ENCODE data around the gene APBA1. TPM values are rescaled to one million over a fixed set of nuclear protein-coding genes. Genes with fewer than 3 reads are reported as not detected.

APBA1 gene
- total and polyA plus RNA-seq, 2 of the 8 experiments (the other 6 are each of a cell fraction or from before 2014, with no cell fraction given) = 0.36 to 0.60 TPM

DNA sequence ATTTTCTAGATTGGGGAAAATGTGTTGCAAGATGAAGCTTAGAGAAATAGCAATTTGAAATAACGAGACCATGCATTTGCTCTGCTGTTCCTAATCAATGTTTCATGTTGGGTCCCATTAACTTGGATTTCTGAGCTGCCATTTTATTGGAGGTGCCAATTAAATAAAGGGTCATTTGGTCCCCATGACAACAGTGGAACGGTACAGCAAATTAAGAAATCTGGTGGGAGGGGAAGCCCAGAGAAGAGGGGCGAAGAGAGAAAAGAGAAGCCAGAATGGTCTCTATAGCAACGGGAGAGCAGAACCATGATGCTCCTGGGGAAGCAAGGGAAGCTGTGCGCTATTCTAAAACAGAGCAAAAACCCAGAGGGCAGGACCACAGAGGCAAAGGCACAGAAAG lies 226.9 kb downstream of the APBA1 start:
- CTCF ChIA-PET (ENCODE audit: partially characterized antibody) = interaction anchor here (2.7 to 3.2 kb wide), 3 partner anchors 12 to 102 kb away, joined by 6 to 14 read pairs (median 14); no protein-coding TSS in a partner anchor
- peaks cover 4% of the 10 kb centered on the region in 2 experiments; a peak in 1 of 4 replicates for H3K9me3 ChIP-seq (ENCODE audit: insufficient read depth in 2 of 2, low read depth in 1 of 2, low read length in 1 of 2)
- H3K23me2 ChIP-seq (ENCODE audit: low read depth, low read length) = no peaks in the 10 kb centered on the region; the same call in 1 of the 2 replicates
- H3K56ac ChIP-seq (replicated peaks; ENCODE audit: insufficient read length, low read depth, low read length) = no peak overlapping the region
- no peak overlapping the region for H2AK5ac ChIP-seq (ENCODE audit: low read depth, low read length)
- H3K79me2 ChIP-seq (ENCODE audit: control insufficient read depth in 1 of 2, insufficient read depth in 2 of 2, low read length in 2 of 2) = no peaks in the 10 kb centered on the region
- no peaks in the 10 kb centered on the region for H3K27me3 ChIP-seq (replicated peaks in 1 of 4; ENCODE audit: control insufficient read depth in 3 of 4, extremely low read depth in 1 of 4, insufficient read depth in 3 of 4, low read length in 3 of 4)
- H4K5ac ChIP-seq (ENCODE audit: insufficient read length, low read depth, low read length) = no peak overlapping the region
- POLR2A ChIA-PET (ENCODE audit: partially characterized antibody) = no interaction called here
- H3K4me3 ChIP-seq (ENCODE audit: extremely low read depth in 1 of 4, insufficient read depth in 2 of 4, low read depth in 3 of 4, low read length in 4 of 4) = no peak overlapping the region
- H3K27ac ChIP-seq (ENCODE audit: low read depth, low read length) = no peak overlapping the region
- DNase-seq (ENCODE audit: low read depth in 1 of 2, low spot score in 2 of 2) = no peak
- H3K18ac ChIP-seq (ENCODE audit: extremely low read depth, low read length) = no peak overlapping the region
- H2BK120ac ChIP-seq (replicated peaks; ENCODE audit: low read depth, low read length) = no peak overlapping the region
- H3K14ac ChIP-seq (ENCODE audit: insufficient read length) = no peak overlapping the region
- no peak overlapping the region for H2BK5ac ChIP-seq (ENCODE audit: low read depth, low read length)
- no peaks in the 10 kb centered on the region; a peak in 2 of 7 replicates for H3K4me1 ChIP-seq (replicated peaks in 1 of 4; ENCODE audit: control insufficient read depth in 3 of 4, insufficient read depth in 4 of 4, low read length in 3 of 4)
- FAIRE-seq = no peak
- H3K79me1 ChIP-seq (ENCODE audit: low read depth, low read length) = no peaks in the 10 kb centered on the region
- H2BK15ac ChIP-seq (ENCODE audit: low read length) = no peak overlapping the region
- H3K9ac ChIP-seq (replicated peaks in 1 of 4; ENCODE audit: extremely low read depth in 1 of 4, low read depth in 3 of 4, low read length in 3 of 4) = no peak overlapping the region
- no peak overlapping the region for H4K91ac ChIP-seq (replicated peaks; ENCODE audit: insufficient read length, low read length)
- no peak overlapping the region for H3K4ac ChIP-seq (replicated peaks; ENCODE audit: insufficient read length, low read depth, low read length)
- no peak overlapping the region for H4K8ac ChIP-seq (ENCODE audit: extremely low read depth, insufficient read depth, low read length)
- H4K20me1 ChIP-seq (replicated peaks in 1 of 2; ENCODE audit: control insufficient read depth in 1 of 2, insufficient read depth in 2 of 2, low read length in 2 of 2) = no peaks in the 10 kb centered on the region
- no peak overlapping the region for H3K23ac ChIP-seq (ENCODE audit: insufficient read length)
- no peak overlapping the region for H2AFZ ChIP-seq (ENCODE audit: low read length)
- no peak overlapping the region for H2BK12ac ChIP-seq (ENCODE audit: low read depth, low read length)
- H2BK20ac ChIP-seq (ENCODE audit: low read length) = no peak overlapping the region
- no peaks in the 10 kb centered on the region for H3K36me3 ChIP-seq (ENCODE audit: control insufficient read depth in 2 of 4, insufficient read depth in 4 of 4, low read length in 3 of 4)
- WGBS, 2 experiments (ENCODE audit: extremely low coverage in 1 of 2, insufficient coverage in 1 of 2, insufficient read length in 1 of 2, insufficient replicate concordance in 2 of 2, low coverage in 1 of 2, low lambda C conversion rate in 2 of 2, missing lambda C conversion rate in 1 of 2) = 90% methylated on average over 5 of the region's 5 CpGs; no CpG with 5 or more reads in 1 of the 2 experiments
- H3K4me2 ChIP-seq (ENCODE audit: insufficient read depth in 1 of 2, low read depth in 2 of 2, low read length in 2 of 2) = no peak overlapping the region

All from H1 (cell line).